G401 (cell line): ENCODE data around the gene COIL. TPM values are rescaled to one million over a fixed set of nuclear protein-coding genes. Genes with fewer than 3 reads are reported as not detected.

Source experiments
- DNase-seq: peaks from one replicate; pipeline ENCODE4 v3.0.0-alpha.2; 2015; ENCODE audit warnings: low spot score
- in situ Hi-C: cut with HindIII; loops from 2 replicates; pipeline ENCODE4 v1.10.0; 2016; ENCODE audit warnings: low sequenced_read_pairs, mixed read lengths
- total RNA-seq: library from RNA; depleted of rRNA; stranded (reverse); fragments of >200 nt; shearing (Covaris generic); gene quantifications from 2 replicates; pipeline ENCODE4 v1.2.3, GENCODE V29; 2014; rRNA removed

Gene COIL, protein sequence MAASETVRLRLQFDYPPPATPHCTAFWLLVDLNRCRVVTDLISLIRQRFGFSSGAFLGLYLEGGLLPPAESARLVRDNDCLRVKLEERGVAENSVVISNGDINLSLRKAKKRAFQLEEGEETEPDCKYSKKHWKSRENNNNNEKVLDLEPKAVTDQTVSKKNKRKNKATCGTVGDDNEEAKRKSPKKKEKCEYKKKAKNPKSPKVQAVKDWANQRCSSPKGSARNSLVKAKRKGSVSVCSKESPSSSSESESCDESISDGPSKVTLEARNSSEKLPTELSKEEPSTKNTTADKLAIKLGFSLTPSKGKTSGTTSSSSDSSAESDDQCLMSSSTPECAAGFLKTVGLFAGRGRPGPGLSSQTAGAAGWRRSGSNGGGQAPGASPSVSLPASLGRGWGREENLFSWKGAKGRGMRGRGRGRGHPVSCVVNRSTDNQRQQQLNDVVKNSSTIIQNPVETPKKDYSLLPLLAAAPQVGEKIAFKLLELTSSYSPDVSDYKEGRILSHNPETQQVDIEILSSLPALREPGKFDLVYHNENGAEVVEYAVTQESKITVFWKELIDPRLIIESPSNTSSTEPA
- total RNA-seq, result 14.4 and 25.3 TPM in 2 replicates

DNA sequence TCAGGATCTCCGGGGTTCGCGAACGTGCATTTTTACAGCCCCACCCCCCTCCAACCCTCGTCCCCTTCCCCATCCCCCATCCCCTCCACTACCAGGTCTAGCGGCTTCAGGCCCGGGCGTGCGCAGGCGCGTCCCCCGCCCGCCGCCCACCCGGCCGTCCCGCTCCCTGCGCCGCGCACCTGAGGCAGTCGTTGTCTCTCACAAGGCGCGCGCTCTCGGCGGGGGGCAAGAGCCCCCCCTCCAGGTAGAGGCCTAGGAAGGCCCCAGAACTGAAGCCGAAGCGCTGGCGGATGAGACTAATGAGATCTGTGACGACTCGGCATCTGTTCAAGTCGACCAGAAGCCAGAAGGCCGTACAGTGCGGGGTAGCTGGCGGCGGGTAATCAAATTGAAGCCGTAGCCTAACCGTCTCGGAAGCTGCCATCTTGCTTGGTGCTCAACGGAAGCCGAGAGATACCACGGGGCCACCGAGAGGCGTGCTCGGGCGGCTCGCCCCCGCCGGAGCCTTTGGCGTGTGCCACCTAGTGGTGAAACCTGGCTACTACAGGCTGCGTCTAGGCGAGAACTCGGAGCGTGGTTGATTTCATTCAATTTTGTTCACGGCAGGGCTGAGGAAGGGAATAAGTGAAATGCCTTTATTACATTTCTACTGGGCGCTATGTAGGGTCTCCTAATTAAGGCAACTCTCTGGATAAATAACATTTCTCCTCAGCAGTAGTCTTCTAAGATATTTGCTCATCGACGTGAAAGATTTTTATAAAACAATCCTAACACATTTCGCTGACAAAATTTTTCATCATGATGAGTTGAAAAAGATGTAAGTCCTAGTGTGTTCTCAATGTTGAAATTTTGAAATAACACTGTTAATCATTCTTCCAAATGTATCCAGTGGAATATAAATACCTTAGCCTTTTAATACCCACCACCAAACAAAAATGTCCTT, at the start of gene COIL:
Gene COIL (minus strand): TSS at position 455 of the 943 bp plus-strand sequence. CDS start 31 bp downstream, at position 424.
- in situ Hi-C loops, result no loop called here
- DNase-seq, result peak; percentile 91

DNA sequence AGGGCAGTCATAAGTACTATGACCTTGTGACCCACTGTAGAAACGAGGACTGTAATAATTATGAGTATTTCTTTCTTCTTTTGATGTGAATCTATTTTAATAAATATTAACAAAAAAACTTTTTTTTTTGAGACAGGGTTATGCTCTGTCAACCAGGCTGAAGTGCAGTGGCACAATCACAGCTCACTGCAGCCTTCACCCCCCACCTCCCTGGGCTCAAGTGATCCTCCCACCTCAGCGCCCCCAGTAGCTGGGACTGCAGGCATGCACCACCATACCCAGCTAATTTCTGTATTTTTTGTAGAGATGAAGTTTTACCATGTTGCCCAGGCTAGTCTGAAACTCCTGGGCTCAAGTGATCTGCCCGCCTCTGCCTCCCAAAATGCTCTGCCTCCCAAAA, 49.6 kb upstream of the COIL start:
- in situ Hi-C loops, result no loop called here
- no peak for DNase-seq

DNA sequence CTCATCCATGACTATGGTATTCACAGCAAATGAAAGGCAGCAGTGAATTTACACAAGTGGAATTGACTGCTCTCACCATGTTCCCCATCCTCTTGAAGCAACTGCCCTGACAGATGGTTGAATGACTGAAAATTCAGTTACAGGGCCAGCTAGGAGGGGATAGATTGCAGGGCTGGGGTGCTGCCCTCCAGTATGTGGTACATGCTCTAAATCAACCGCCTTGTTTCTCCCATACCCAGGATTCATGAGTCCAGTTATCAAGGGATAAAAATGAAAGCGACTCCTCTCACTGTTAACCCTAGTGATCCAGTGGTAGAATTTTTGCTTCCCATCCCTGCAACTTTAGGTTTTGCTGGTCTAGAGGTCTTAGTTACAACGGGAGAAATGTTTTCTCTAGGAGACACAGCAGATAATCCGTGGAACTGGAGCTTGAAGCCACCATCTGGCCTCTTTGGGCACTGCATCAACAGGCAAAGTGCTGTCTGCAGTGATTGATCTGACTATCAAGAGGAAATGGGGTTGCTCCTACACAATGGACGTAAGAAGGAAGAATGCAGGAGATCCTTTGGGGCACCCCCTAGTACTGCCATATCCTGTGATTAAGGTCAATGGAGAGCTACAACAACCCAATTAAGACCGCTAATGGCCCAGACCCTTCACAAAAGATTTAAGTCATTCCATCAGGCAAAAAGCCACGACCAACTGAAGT, 49.0 kb upstream of the COIL start:
- in situ Hi-C loops, result no loop called here
- peak; percentile 69 for DNase-seq

DNA sequence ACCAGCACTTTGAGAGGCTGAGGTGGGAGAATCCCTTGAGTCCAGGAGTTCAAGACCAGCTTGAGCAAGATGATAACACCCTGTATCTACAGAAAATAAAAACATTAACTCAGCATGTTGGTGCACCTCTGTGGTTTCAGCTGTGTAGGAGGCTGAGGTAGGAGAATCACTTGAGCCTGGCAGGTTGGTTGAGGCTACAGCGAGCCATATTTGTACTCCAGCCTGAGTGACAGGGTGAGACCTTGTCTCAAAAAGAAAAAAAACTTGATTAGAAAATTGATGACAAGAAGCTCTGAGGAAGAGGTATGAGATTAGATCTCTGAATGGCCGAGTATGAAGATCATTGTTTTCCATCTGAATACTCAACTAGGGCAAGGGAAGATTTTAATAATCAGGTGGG, 48.1 kb upstream of the COIL start:
- DNase-seq, result no peak
- in situ Hi-C loops, result no loop called here

DNA sequence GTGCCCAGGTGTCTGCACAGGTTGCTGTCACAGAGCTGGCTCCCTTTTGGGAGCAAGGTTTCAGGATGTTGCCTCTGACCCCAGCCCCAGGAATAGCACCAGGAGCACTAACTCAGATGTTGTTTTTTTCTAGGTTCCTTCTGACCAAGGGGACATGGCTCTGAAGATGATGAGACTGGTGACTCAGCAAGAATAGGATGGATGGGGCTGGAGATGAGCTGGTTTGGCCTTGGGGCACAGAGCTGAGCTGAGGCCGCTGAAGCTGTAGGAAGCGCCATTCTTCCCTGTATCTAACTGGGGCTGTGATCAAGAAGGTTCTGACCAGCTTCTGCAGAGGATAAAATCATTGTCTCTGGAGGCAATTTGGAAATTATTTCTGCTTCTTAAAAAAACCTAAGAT, 45.2 kb upstream of the COIL start:
- in situ Hi-C loops, result no loop called here

DNA sequence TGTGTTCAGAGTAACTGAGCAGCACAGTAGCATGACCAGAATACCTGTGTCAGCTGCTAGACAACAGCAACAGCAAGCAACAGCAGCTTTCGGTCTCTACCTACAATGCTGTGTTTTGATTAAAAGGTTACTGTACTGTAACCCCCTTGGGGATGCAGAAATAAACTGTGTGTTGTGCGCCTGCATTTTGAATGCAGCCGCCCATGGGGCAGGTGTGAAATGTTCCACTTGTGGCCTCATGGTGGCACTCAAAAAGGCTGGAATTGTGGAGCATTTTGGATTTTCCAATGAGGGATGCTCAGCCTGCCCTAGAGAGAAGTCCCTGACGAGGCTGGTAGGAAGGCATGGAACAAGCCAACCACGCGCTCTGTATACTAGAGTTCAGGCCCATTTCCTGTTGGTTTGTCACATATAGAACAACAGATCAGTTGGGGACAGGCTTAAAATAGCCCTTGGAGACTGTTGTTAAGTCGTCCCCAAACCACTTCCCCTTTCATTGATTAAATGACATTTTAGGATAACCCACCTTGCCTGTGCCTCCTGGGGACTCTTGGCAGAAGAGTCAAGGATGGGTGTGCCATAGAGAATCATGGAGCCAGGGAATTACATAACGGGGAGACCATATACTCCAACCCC, 44.2 kb upstream of the COIL start:
- DNase-seq, result peak; percentile 32
- in situ Hi-C loops, result no loop called here

More for the DNA sequence above, 45.2 kb upstream of the COIL start:
- no peak for DNase-seq

DNA sequence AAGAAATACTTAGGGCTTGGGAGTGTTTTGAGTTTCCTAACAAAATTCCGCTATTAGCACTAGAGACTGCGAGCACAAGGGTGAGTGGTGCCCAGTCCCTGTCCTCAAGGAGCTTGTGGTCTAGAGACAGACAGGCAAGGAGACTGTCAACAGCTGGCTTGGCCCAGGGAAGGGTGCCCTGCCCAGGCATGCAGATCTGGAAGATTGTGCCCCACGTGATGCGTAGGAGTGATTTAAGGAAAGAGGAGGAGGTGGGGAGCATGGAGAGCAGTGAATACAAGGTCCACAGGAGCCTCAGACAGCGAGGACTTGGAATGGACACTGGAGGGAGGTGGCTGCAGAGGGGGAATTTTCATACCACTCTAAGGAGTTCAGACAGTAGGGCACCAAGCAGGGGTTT, 42.1 kb upstream of the COIL start:
- DNase-seq, result no peak
- in situ Hi-C loops, result no loop called here

DNA sequence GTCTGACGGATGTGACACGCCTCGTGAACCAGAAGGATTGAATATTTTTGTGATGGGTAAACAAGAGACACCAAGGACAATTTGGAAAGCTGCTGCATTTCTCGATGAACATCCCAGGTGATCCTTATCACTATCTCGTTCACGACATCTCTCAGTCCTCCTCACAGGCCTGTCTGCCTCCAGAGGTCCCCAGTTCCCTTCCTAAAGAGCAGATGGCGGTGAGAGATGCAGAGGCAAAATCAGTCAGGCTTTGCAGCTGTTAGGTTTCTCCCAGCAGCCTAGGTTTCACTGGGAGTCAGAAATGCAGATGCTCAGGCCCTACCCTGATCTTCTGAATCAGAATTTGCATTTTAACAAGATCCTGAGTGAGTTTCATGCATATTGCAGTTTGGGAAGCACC, 40.7 kb upstream of the COIL start:
- in situ Hi-C loops, result no loop called here
- DNase-seq, result no peak

DNA sequence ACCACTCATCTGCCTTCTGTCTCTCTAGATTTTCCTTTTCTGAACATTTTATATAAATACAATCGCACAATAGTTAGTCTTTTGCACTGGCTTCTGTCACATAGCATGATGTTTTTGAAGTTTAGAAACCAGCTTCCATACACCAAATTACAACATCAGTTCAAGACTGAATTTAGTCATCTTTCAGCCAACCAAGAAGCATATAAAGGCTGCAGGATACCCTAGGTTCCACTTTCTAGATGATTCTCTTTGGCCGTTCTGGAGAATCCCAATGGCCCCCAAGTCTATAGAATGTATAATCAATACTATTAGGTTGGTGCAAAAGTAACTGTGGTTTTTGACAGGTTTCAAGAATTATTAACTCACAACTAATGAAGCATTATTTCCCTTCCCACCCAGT, 36.5 kb upstream of the COIL start:
- in situ Hi-C loops, result no loop called here
- no peak for DNase-seq

DNA sequence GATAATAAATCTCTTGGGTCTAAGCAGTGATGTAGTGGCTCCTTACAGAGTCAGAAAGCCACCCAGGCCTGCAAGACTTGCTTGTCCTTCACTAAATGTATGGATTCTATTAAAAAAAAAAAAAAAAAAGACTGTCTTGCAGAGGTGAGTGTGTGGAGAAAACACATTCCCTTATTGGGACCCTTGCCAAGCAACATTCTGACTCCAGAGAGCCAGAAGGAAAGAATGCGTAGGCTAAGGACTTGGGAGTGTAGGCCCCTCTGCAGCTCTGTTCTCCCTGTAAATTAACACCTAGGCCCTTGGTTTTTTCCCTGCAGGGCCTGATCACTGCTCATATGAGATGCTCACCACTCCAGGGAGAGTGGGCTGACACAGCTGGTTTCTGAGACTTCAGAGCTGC, 34.9 kb upstream of the COIL start:
- DNase-seq, result no peak

DNA sequence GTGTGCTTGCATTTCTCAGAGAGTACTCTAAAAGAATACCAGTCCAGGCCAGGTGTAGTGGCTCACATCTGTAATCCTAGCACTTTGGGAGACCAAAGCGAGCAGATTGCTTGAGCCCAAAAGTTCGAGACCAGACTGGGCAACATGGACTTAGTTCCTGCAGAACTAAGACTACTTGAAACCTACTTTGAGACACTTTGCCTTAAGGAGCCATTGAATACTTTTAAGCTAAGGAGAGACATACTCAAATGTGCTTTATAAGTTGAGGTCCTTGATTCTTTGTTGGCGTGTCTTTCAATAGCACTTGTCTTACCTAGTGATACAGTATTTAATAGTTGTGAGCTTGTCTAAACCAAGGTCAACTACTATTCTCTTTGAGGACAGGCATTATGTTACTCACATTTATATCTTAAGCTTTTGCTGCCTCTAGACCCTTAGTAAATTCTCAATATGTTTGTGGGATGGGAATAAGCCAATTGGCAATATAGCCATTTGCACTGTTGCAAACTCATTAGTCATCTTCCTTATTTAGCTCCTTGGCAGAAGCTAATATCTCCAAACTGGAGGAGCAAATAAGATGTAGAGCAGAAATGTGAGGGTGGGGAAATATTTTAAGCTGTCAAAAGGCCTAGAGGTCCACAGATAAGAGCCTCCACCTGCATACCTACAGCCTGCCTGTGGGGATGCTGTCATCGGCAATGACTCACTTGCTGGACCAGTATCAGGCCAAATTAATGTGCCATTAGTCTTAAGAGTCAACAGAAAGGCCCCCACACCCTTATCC, 33.4 kb upstream of the COIL start:
- in situ Hi-C loops, result no loop called here
- DNase-seq, result no peak

More for the DNA sequence above, 34.9 kb upstream of the COIL start:
- in situ Hi-C loops, result no loop called here

DNA sequence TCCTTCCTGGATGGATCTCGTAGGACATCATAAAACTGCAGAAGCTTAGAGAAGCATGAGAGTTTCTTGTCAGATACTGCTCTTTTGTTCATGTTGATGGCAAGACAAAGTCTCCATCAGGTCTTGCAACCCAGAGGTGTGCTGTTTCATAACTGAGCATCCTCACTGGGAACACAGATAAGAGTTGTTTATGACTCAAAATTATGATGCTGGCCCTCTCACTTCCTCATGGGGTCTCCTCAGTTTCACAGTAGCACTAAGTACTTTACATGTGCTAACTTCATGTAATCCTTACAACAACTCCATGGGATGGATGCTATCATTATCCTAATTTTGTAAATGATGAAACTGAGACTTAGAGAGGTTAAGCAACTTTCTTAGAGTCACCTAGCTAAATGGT, 31.5 kb upstream of the COIL start:
- no peak for DNase-seq
- in situ Hi-C loops, result no loop called here

DNA sequence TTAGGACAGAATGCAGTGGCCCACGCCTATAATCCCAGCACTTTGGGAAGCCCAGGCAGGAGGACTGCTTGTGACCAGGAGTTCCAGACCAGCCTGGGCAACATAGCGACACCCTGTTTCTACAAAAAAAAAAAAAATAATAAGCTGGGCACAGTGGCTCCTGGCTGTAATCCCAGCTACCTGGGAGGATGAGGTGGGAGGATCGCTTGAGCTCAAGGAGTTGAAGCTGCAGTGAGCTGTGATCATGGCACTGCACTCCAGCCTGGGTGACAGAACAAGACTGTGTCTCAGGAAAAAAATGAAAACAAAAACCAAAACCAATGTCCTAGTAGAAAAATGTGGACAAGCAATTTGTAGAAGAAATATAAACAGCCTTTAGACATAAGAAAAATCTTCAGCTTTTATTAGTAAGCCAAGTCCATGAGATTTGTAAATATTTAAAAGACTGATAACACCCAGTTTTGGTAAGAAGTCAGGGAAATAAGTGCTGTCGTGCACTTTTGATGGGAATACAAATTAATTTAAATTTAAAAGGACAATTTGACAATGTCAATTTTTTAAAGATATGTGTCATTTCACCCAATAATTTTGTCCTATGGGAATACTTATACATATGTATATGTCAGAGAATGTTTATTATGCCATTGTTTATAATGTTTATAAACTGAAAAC, 28.2 kb upstream of the COIL start:
- in situ Hi-C loops, result no loop called here

DNA sequence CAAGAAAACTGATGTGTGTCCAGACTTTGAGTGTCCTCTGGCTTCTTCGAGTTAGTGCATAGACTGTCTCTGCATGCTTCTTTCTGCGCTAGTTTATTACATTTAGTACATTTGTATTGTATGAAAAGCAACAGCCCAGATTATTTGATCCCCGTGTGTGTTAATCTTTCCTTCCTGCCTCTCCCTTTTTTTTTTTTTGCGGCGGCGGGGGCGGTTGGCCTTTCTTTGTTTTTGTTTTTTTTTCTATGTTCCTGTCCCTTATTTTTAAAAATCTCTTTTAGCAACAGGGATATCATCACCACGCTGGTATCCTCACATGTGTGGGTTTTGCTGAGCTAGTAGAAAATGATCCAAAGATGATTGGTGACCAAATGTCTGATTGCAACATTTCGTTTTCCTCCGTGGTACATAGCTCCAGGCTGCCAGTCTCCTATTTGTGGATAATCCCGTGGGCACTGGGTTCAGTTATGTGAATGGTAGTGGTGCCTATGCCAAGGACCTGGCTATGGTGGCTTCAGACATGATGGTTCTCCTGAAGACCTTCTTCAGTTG, 26.5 kb upstream of the COIL start:
- DNase-seq, result no peak
- in situ Hi-C loops, result no loop called here

More for the DNA sequence above, 28.2 kb upstream of the COIL start:
- no peak for DNase-seq

DNA sequence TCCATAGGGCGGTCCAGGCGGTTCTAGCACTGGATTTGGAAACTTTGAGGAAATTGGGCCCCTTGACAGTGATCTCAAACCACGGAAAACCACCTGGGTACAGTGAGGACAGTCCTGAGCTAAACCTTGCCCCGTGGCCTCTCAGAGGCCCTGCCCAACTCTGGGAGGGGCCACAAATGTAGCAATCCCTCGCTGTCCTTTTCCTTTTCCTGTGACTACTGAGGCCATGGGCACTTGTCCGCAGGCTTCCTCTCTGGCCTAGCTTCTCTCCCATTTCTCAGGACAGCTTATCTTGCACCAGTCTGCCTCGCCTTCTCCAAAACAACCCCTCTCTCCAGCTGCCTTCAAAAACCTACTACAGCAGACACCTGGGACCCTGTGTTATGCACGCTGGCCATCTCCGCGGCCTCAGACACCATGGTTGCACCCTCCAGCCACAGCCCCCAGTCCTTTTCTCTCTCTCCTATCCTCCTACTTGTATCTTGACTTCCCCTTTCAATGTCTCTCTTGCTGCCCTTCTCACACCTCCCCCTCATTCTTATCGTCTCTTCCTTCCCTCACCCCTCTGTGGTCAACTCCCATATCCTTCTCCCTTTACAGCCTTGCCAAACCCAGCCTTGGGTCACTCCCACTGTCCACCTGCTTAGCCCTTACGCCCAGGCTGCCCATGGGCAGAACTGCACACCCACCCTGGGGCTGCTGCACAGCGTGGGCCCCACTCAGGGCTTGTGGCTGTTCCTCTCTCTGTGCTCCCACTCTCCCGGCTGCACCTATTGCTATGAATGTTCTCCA, 24.7 kb upstream of the COIL start:
- no peak for DNase-seq
- in situ Hi-C loops, result no loop called here

DNA sequence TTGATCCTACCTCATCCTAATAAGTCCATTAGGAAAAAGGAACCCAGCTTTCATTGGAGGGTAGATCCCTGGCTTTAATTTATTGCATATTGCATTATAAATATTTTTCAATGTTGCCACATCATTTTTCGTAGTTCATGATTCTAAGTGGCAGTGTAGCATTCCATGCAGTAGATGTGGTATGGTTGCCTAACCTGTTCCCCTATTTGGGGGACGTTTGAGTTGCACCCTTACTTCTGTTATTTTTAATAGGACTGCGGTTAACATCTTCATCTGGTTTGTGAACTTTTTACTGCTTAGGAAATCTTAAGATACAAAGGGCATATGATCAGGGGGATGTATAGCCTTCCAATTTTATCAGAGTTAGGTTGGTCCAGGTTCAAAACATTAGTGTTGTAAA, 22.5 kb upstream of the COIL start:
- in situ Hi-C loops, result no loop called here

DNA sequence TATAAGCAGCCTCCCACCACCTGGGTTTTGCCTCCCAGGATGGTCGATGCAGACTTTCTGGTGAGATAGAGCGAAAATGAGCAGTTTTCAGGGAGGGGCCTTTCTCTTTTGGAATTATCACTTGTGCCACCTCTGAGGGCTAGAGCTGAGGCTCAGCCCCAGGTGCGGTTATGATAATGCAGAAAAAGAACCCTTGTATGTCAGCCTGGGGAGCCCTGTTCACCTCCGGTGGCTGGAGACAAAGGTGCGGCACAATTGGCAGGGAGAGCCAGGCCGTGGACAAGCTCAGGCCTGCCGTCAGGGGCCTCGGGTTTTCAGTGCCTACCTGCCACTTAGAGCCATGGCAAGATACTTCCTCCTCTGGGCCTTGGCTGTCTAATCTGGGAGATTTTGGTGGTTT, 21.5 kb upstream of the COIL start:
- DNase-seq, result no peak
- in situ Hi-C loops, result no loop called here

More for the DNA sequence above, 22.5 kb upstream of the COIL start:
- DNase-seq, result no peak
